MM.1S (cell line): Measurements from ENCODE around the gene MAU2.

Source experiments
- CTCF ChIP-seq: fragments of 300-600 bp; sonication (generic); IDR thresholded peaks from 2 replicates; pipeline ENCODE4 v1.5.1; 2016; ENCODE audit warnings: antibody characterized with exemption, low read length, mixed read lengths
- EZH2 ChIP-seq: fragments of 300-600 bp; sonication (generic); optimal IDR thresholded peaks from 2 replicates; pipeline ENCODE3; 2017; ENCODE audit warnings: low read depth, mild to moderate bottlenecking, antibody characterized with exemption, low read length, mixed read lengths
- EZH2phosphoT487 ChIP-seq: fragments of 300-600 bp; sonication (generic); IDR thresholded peaks from 2 replicates; pipeline ENCODE4 v1.6.1; 2018; ENCODE audit warnings: antibody characterized with exemption, low read length

- no peak for TF ChIP-seq CTCF
- no peak for TF ChIP-seq EZH2phosphoT487
- TF ChIP-seq EZH2, result no peak
These were observed 61.5 kb downstream of the MAU2 start for GRCh38 chr19:19382118-19382517.
